WI38 (cell line): ENCODE data around the gene HNRNPM.

ENCODE experiments used
- H3K4me3 ChIP-seq: 2 replicates; pipeline ENCODE4 v1.5.1; 2011; ENCODE audit warnings: low read depth, mild to moderate bottlenecking, control low read depth, low read length
- TF ChIP-seq, protein P1 (sequence below): IDR thresholded peaks from 2 replicates; pipeline ENCODE4 v1.5.1; 2012; ENCODE audit warnings: low read depth, mild to moderate bottlenecking, control low read depth, low read length

HNRNPM gene

GRCh38 chr19:8518536-8518935 lies 73.8 kb downstream of the HNRNPM start:
- TF ChIP-seq, protein P1, sequence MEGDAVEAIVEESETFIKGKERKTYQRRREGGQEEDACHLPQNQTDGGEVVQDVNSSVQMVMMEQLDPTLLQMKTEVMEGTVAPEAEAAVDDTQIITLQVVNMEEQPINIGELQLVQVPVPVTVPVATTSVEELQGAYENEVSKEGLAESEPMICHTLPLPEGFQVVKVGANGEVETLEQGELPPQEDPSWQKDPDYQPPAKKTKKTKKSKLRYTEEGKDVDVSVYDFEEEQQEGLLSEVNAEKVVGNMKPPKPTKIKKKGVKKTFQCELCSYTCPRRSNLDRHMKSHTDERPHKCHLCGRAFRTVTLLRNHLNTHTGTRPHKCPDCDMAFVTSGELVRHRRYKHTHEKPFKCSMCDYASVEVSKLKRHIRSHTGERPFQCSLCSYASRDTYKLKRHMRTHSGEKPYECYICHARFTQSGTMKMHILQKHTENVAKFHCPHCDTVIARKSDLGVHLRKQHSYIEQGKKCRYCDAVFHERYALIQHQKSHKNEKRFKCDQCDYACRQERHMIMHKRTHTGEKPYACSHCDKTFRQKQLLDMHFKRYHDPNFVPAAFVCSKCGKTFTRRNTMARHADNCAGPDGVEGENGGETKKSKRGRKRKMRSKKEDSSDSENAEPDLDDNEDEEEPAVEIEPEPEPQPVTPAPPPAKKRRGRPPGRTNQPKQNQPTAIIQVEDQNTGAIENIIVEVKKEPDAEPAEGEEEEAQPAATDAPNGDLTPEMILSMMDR = no peak
- H3K4me3 ChIP-seq = no peak overlapping the region

- no peak overlapping the region for H3K4me3 ChIP-seq
- TF ChIP-seq, protein P1 = no peak
Observed at GRCh38 chr19:8519388-8519787, 74.6 kb downstream of the HNRNPM start.

DNA sequence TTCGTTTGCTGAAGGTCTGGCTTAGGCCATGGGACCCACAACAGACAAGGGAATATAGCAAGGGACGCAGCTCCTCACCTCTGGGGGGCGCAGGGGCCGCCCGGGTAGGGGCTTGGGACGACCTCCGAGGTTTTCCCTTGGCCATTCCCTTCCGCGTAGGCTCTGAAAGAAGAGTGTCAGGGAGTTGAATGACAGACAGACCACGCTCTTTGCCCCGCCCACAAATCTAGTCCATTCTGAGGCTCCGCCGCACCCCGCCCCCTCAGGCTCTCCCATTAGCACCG lies 80.6 kb downstream of the HNRNPM start:
- TF ChIP-seq, protein P1 = no peak
- peak overlapping the region; percentile 57 for H3K4me3 ChIP-seq

DNA sequence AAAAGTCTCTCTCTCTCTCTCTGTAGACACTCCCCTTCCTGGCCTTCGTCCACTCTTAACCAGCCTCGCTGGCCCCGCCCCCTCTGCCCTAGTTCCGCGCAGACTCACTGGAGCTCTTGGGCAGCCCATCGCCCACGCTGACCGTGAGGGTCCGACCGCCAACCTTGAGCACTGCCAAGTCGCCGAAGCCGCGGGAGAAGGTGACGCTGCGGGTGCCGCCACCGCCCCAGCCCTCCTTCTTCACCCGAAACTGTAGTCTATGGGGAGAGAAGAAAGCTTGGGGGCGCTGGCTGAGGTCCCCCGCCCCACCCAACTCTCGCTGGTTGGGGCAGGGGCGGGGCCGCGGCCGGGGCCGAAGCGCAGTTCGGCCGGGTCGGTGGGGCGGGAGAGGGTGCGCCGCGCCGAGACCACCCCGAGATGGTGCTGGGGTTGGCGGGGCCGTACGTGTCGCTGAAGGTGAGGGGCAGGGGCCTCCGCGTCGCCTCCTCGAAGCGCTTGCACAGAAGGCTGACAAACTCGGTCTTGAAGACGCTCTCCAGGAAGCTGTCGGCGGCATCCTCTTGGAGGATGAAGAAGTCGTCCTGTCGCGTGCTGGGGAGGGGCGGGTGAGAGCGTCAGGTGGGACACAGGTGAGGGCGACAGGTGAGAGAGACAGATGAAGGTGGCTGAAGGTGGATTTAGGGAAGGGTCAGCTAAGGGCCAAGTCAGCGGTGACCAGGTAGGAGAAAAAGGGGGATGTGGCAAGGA lies 81.7 kb downstream of the HNRNPM start:
- TF ChIP-seq, protein P1 = no peak
- H3K4me3 ChIP-seq = peak overlapping the region; percentile 74

DNA sequence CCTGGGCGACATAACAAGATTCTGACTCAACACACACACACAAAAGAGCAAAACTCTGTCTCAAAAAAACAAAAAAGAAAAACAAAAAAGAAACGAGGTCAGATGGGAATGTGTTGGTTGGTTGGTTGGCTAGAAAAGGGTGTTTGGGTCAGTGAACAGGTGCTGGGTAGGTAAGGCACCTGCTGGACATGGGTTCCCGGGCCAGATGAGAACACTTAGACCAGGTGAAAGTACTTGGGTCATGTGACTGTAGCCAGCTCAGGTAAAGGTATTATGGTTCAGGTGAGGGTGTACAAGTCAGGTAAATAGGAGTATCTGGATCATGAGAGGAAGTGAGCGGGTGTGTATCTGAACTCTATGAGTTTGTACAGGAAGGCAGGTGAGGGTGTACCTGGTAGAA lies 83.7 kb downstream of the HNRNPM start:
- no peak overlapping the region for H3K4me3 ChIP-seq
- TF ChIP-seq, protein P1 = no peak

DNA sequence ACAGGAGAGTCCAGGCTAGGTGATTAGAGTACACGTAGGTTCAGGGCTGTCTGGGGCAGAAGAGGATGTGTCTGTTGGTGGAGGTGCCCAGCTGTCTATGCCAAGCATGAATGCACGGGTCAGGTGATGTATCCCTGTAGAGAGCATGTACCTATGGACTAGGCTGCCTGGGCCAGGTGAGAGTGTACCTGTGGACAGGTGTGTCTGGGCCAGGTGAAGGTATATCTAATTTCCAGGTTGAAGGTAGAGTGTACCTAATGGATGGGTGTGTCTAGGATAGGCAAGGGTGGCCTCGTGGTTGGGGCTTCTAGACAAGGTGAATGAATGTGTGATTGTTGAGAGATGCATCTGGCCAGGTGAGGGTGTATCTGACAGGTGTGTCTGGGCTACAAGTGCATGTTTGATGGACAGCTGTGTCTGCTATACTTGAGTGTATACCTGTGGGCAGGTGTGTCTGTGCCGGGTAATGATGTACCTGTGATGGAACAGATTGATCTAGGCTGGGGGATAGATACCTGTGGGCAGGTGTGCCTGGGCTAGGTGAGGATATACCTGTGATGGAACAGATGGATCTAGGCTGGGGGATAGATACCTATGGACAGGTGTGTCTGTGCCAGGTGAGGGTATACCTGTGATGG lies 84.7 kb downstream of the HNRNPM start:
- H3K4me3 ChIP-seq = no peak overlapping the region
- TF ChIP-seq, protein P1 = no peak

DNA sequence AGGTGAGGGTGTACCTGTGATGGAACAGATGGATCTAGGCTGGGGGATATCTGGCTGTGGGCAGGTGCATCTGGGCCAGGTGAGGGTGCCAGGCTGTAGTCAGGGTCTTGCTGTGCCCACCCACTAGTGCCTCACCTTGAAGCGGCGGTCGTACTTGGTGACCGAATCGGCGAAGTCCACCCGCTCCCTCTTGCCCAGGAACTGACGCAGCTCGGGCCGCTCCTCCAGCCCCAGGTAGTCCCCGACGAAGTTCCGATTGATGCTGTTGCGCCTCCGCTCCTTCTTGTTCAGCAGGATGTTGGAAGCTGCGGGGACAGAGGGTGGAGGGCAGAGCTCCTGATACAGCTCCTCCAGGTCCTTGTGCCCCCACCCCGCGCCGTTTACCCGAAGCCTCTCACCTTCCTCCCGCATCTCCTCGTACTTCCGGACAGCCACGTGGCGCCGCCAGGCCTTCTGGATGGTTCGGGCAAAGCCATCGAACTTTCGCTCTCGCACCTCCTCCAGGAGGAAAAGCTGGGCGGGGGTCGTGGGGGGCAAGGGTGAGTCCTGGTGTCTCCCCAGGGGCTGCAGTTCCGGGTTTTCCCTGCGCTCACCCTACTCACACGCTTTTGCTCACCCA lies 85.4 kb downstream of the HNRNPM start:
- TF ChIP-seq, protein P1 = no peak
- no peak overlapping the region for H3K4me3 ChIP-seq
